ENCODE results near the gene AGAP2.
A peak's percentile ranks its signal among the peaks of the same experiment; 100 is the strongest.

The AGAP2 gene

GRCh38 chr12:57782608-57783465 is 44.3 kb upstream of the AGAP2 start, which contains the start of gene TSFM (continued):
- TF ChIP-seq ZBTB11 (tag by site-specific recombination; conservative IDR thresholded peaks at IDR 0.05; ENCODE audit: low read depth) = peak; percentile 93

- TF ChIP-seq ZNF558 (tag by site-specific recombination; IDR thresholded peaks at IDR 0.05) = no peak
- 0 out of 2 replicates have a peak, but pooled peaks have one; percentile 22 for TF ChIP-seq ZNF768 (tag by site-specific recombination; IDR thresholded peaks at IDR 0.05)
- TF ChIP-seq ZNF248 (tag by site-specific recombination; IDR thresholded peaks at IDR 0.05) = no peak
- no peak for TF ChIP-seq ZFP41 (tag by site-specific recombination; IDR thresholded peaks at IDR 0.05; ENCODE audit: borderline replicate concordance)
- no peak overlapping the region for H3K27ac ChIP-seq (ENCODE audit: extremely low read depth, low read depth, low read length)
- no peaks in the 10 kb centered on the region for H3K4me1 ChIP-seq (ENCODE audit: control insufficient read depth, insufficient read depth, low read length)
- POLR2A ChIA-PET = interaction anchor here (1.3 to 1.7 kb wide), 4 partner anchors 10 to 37 kb away, joined by 3 to 14 read pairs (median 6); partner anchors contain the start of genes CDK4, EEF1AKMT3, METTL1 and TSPAN31
- H3K9me3 ChIP-seq (ENCODE audit: control insufficient read depth, insufficient read depth, low read depth, low read length) = no peaks in the 10 kb centered on the region
- CTCF ChIA-PET = interaction anchor here (1.0 to 2.9 kb wide), 11 partner anchors 8 to 64 kb away, joined by 3 to 19 read pairs (median 7); partner anchors contain the start of gene CTDSP2
- H3K4me3 ChIP-seq (ENCODE audit: low read depth, low read length) = no peak overlapping the region; the same call in 1 of the 2 replicates
- H3K36me3 ChIP-seq (ENCODE audit: control insufficient read depth in 2 of 2, insufficient read depth in 1 of 2, low read length in 2 of 2) = peaks cover 32 to 46% of the 10 kb centered on the region in 2 experiments
These were observed 43.7 kb upstream of the AGAP2 start for GRCh38 chr12:57782243-57782607.

- H3K4me3 ChIP-seq (ENCODE audit: low read depth, low read length) = no peak overlapping the region
- ChIA-PET CTCF (interaction anchor here (0.5 to 2.9 kb wide), 6 partner anchors 11 to 1137 kb away, joined by 3 to 19 read pairs (median 4); no protein-coding TSS in a partner anchor), POLR2A (interaction anchor here (0.8 to 0.9 kb wide), 2 partner anchors 10 to 16 kb away, joined by 3 to 6 read pairs; partner anchors contain the start of genes EEF1AKMT3 and METTL1)
- no peaks in the 10 kb centered on the region for H3K4me1 ChIP-seq (ENCODE audit: control insufficient read depth, insufficient read depth, low read length)
- TF ChIP-seq SCRT1 (tag by site-specific recombination; IDR thresholded peaks at IDR 0.05; ENCODE audit: borderline replicate concordance) (no peak), ZNF157 (tag by site-specific recombination; IDR thresholded peaks at IDR 0.05) (no peak), ZNF16 (tag by site-specific recombination; IDR thresholded peaks at IDR 0.05; ENCODE audit: low read depth) (no peak), ZNF48 (tag by site-specific recombination; IDR thresholded peaks at IDR 0.05) (no peak), ZNF133 (tag by site-specific recombination; IDR thresholded peaks at IDR 0.05) (peak; percentile 94)
- peaks cover 27 to 43% of the 10 kb centered on the region in 2 experiments for H3K36me3 ChIP-seq (ENCODE audit: control insufficient read depth in 2 of 2, insufficient read depth in 1 of 2, low read length in 2 of 2)
- no peaks in the 10 kb centered on the region for H3K9me3 ChIP-seq (ENCODE audit: control insufficient read depth, insufficient read depth, low read depth, low read length)
- no peak overlapping the region for H3K27ac ChIP-seq (ENCODE audit: extremely low read depth, low read depth, low read length)
These were observed 43.3 kb upstream of the AGAP2 start for GRCh38 chr12:57781801-57782200.

GRCh38 chr12:57781244-57781643 is 42.7 kb upstream of the AGAP2 start:
- Histone ChIP-seq H3K4me3 (ENCODE audit: low read depth, low read length) (no peak overlapping the region), H3K36me3 (ENCODE audit: control insufficient read depth in 2 of 2, insufficient read depth in 1 of 2, low read length in 2 of 2) (peaks cover 22 to 38% of the 10 kb centered on the region in 2 experiments), H3K9me3 (ENCODE audit: control insufficient read depth, insufficient read depth, low read depth, low read length) (no peaks in the 10 kb centered on the region), H3K4me1 (ENCODE audit: control insufficient read depth, insufficient read depth, low read length) (no peaks in the 10 kb centered on the region), H3K27ac (ENCODE audit: extremely low read depth, low read depth, low read length) (no peak overlapping the region)
- no peak for TF ChIP-seq ZNF571 (tag by site-specific recombination; IDR thresholded peaks at IDR 0.05)
- no peak for TF ChIP-seq ZBTB20 (tag by site-specific recombination; IDR thresholded peaks at IDR 0.05)
- TF ChIP-seq ZNF175 (tag by site-specific recombination; IDR thresholded peaks at IDR 0.05) = no peak
- no peak for TF ChIP-seq ZNF530 (tag by site-specific recombination; IDR thresholded peaks at IDR 0.05; ENCODE audit: low read depth)
- TF ChIP-seq HOXA7 (CRISPR knock-in tag; IDR thresholded peaks at IDR 0.05; ENCODE audit: borderline replicate concordance) = no peak
- TF ChIP-seq ZNF600 (tag by site-specific recombination; IDR thresholded peaks at IDR 0.05) = no peak
- no peak for TF ChIP-seq SP3 (tag by site-specific recombination; IDR thresholded peaks at IDR 0.05)
- TF ChIP-seq ZNF157 (tag by site-specific recombination; IDR thresholded peaks at IDR 0.05) = no peak
- TF ChIP-seq ZNF48 (tag by site-specific recombination; IDR thresholded peaks at IDR 0.05) = no peak
- no peak for TF ChIP-seq ZNF292 (tag by site-specific recombination; IDR thresholded peaks at IDR 0.05; ENCODE audit: borderline replicate concordance, low read depth)
- TF ChIP-seq SALL2 (tag by site-specific recombination; IDR thresholded peaks at IDR 0.05; ENCODE audit: borderline replicate concordance) = no peak
- POLR2A ChIA-PET = interaction anchor here (0.8 to 0.9 kb wide), 3 partner anchors 9 to 37 kb away, joined by 3 to 6 read pairs (median 3); partner anchors contain the start of genes EEF1AKMT3 and METTL1
- CTCF ChIA-PET = interaction anchor here (0.5 to 2.9 kb wide), 7 partner anchors 11 to 1138 kb away, joined by 3 to 19 read pairs (median 4); no protein-coding TSS in a partner anchor
